Rectal smooth muscle tissue (tissue), 1 donor: ENCODE data around the gene MACO1.
A peak's percentile ranks its signal among the peaks of the same experiment; 100 is the strongest.
"Not testable (repeated sequence)": the region's sequence is repeated elsewhere in the genome, so short reads cannot be mapped to it uniquely, and the experiment has no call there.

Experiments
- H3K27ac ChIP-seq: one replicate; pipeline ENCODE4 v1.7.0; 2013; ENCODE audit warnings: low read depth, low read length, inconsistent platforms
- H3K27me3 ChIP-seq: one replicate; pipeline ENCODE4 v1.7.0; 2013; ENCODE audit warnings: low read length; ENCODE audit not compliant: control insufficient read depth, insufficient read depth
- H3K36me3 ChIP-seq: one replicate; pipeline ENCODE4 v1.7.0; 2013; ENCODE audit warnings: low read length; ENCODE audit not compliant: control insufficient read depth, insufficient read depth
- H3K4me1 ChIP-seq: one replicate; pipeline ENCODE4 v1.7.0; 2013; ENCODE audit warnings: low read length; ENCODE audit not compliant: control insufficient read depth, insufficient read depth
- H3K4me3 ChIP-seq: one replicate; pipeline ENCODE4 v1.7.0; 2013; ENCODE audit warnings: low read length
- H3K9ac ChIP-seq: one replicate; pipeline ENCODE4 v1.7.0; 2013; ENCODE audit warnings: low read length

The MACO1 gene, protein sequence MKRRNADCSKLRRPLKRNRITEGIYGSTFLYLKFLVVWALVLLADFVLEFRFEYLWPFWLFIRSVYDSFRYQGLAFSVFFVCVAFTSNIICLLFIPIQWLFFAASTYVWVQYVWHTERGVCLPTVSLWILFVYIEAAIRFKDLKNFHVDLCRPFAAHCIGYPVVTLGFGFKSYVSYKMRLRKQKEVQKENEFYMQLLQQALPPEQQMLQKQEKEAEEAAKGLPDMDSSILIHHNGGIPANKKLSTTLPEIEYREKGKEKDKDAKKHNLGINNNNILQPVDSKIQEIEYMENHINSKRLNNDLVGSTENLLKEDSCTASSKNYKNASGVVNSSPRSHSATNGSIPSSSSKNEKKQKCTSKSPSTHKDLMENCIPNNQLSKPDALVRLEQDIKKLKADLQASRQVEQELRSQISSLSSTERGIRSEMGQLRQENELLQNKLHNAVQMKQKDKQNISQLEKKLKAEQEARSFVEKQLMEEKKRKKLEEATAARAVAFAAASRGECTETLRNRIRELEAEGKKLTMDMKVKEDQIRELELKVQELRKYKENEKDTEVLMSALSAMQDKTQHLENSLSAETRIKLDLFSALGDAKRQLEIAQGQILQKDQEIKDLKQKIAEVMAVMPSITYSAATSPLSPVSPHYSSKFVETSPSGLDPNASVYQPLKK

DNA sequence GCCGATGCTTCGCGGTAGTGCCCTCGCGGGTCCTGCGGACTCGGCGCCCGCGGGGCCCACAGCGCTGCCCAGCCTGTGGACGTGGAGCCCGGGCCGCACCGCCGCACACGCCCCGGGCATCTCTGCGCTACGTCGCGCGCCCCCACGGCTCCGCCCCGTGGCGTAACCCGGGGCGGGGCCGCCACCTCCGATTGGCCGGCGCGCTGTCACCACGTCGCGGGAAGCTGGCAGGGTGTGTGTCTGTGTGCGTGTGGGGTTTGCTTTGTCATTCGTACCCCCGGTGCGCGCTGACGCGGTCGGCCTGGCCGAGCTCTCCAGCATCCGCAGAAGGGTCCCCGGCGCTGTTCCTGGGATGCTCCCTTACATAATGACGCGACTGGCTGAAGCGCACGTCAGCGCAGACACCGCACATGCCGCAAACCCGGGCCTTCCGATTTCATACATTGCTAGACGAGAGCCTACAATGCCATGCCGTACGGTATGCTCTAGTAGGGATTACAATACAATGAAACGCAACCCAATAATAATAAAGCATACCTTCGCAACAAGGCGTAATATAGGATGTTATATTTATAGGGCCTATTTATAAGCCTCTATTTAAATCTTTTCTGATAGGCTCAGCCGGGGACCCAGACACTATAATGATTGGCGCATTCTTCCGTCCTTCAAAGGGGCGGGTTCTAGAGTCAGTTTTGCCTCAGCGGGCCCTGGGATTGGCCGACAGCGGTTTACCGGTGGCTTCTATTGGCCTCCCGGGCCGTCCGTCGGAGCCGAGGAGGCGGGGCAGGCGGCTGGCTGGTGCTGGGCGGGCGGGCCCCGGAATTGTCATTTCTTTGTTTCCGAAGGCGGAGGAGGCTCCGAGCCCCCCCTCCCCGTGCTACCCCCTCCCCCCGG is at the start of gene MACO1:
TSS of gene MACO1 (plus strand) at position 825 of the 894 bp plus-strand sequence. CDS start 202 bp downstream, outside the sequence.
- Histone ChIP-seq H3K4me1 (peaks cover 4% of the 10 kb centered on the region), H3K27ac (peak within 1 kb of the TSS; percentile 82), H3K27me3 (no peaks in the 10 kb centered on the region), H3K4me3 (peak within 1 kb of the TSS; percentile 91), H3K36me3 (no peaks in the 10 kb centered on the region), H3K9ac (peak within 1 kb of the TSS; percentile 70)

GRCh38 chr1:25382543-25382942 is 48.2 kb upstream of the MACO1 start:
- not testable (repeated sequence) for H3K4me1 ChIP-seq, H3K36me3 ChIP-seq, H3K27me3 ChIP-seq, H3K27ac ChIP-seq, H3K9ac ChIP-seq, H3K4me3 ChIP-seq

DNA sequence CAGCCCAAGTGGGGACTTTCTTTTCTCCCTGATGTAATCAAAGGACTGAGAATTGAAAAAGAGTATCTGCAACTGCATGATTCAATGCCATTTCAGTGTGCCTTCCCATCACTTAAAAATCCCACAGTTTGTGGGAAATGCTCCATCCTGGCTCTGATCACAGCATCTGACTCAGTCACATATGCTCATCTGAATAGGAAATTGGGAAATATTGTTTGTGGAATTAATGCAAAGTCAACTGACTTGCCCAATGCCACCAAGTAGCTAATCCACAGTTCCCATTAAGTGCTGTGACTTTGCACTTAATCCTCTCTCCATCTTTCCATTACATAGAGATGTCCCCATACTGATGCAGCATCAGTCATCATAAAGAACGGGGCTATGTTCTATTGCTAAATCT is 47.6 kb upstream of the MACO1 start:
- not testable (repeated sequence) for H3K4me1 ChIP-seq, H3K9ac ChIP-seq, H3K36me3 ChIP-seq, H3K27ac ChIP-seq, H3K4me3 ChIP-seq, H3K27me3 ChIP-seq

- H3K36me3 ChIP-seq, H3K4me3 ChIP-seq, H3K27me3 ChIP-seq, H3K4me1 ChIP-seq, H3K27ac ChIP-seq, H3K9ac ChIP-seq: not testable (repeated sequence)
Measured at GRCh38 chr1:25383875-25384274, 46.8 kb upstream of the MACO1 start.

- H3K36me3 ChIP-seq, H3K27ac ChIP-seq, H3K4me1 ChIP-seq, H3K27me3 ChIP-seq, H3K9ac ChIP-seq, H3K4me3 ChIP-seq: not testable (repeated sequence)
Measured at GRCh38 chr1:25387096-25387495, 43.6 kb upstream of the MACO1 start.

DNA sequence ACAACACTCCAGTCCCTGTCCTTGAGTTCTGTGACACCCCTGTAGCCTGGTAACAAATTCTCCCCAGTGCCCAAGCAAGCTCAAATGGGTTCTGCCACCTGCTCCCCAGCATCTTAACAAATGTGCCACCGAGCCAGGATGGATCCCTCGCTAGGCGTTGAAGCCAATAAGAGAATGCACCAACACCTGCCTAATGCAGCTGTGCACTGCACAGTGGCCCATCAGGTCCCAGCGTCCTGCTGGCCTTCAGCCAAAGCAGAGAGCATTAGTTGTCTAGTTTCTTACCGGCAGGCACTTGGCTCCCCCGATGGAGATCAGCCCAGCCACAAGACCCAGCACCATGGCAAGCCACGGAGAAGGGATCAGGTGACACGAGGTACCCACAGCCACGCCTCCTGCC is 42.0 kb upstream of the MACO1 start:
- H3K4me3 ChIP-seq, H3K9ac ChIP-seq, H3K36me3 ChIP-seq, H3K27me3 ChIP-seq, H3K4me1 ChIP-seq, H3K27ac ChIP-seq: not testable (repeated sequence)

DNA sequence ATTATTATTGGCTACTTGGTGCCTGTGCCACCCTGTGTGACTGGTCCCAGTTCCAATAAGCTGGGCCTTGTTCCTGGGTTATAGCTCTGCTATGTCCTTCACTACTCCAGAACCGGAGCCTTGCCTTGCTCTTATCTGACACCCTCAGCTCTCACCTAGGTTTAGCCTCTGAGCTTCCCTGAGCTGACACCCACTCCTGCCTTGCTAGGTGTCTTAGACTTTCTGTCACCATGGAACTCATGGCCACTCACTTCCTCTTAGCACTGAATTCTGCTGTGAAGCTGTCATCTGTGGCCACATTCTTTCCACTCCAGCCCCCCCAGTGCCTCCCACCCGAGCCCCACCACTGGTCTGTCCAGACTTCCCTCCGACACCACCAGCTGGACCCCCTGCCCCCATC is 41.0 kb upstream of the MACO1 start:
- not testable (repeated sequence) for H3K4me3 ChIP-seq, H3K27ac ChIP-seq, H3K27me3 ChIP-seq, H3K4me1 ChIP-seq, H3K36me3 ChIP-seq, H3K9ac ChIP-seq

- H3K4me1 ChIP-seq: no peaks in the 10 kb centered on the region
- H3K27ac ChIP-seq: no peak overlapping the region
- no peak overlapping the region for H3K9ac ChIP-seq
- H3K4me3 ChIP-seq: no peak overlapping the region
- no peaks in the 10 kb centered on the region for H3K36me3 ChIP-seq
- H3K27me3 ChIP-seq: no peaks in the 10 kb centered on the region
Measured at GRCh38 chr1:25392841-25393240, 37.9 kb upstream of the MACO1 start.

GRCh38 chr1:25397549-25397948 is 33.1 kb upstream of the MACO1 start:
- H3K27me3 ChIP-seq, H3K4me3 ChIP-seq, H3K36me3 ChIP-seq, H3K9ac ChIP-seq, H3K4me1 ChIP-seq, H3K27ac ChIP-seq: not testable (repeated sequence)

DNA sequence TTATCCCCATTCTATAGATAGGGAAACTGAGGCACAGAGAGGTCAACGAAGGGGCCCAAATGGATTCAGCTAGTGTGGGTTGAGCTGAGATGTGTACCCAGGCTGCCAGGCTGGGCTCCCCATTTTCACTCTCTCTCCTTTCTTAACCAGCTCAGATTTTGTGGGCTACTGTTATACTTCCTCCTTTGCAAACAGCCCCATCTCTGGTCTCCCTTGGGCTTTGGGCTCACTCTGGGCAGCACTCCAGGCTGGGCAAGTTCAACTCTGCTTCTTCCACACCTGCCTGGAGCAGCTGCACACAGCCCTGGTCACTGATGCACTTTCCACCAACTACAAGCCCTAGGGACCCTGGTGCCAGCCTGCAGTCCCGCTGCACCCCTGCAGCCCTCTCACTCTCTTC is 32.6 kb upstream of the MACO1 start:
- H3K4me3 ChIP-seq, H3K4me1 ChIP-seq, H3K27ac ChIP-seq, H3K36me3 ChIP-seq, H3K9ac ChIP-seq, H3K27me3 ChIP-seq: not testable (repeated sequence)

DNA sequence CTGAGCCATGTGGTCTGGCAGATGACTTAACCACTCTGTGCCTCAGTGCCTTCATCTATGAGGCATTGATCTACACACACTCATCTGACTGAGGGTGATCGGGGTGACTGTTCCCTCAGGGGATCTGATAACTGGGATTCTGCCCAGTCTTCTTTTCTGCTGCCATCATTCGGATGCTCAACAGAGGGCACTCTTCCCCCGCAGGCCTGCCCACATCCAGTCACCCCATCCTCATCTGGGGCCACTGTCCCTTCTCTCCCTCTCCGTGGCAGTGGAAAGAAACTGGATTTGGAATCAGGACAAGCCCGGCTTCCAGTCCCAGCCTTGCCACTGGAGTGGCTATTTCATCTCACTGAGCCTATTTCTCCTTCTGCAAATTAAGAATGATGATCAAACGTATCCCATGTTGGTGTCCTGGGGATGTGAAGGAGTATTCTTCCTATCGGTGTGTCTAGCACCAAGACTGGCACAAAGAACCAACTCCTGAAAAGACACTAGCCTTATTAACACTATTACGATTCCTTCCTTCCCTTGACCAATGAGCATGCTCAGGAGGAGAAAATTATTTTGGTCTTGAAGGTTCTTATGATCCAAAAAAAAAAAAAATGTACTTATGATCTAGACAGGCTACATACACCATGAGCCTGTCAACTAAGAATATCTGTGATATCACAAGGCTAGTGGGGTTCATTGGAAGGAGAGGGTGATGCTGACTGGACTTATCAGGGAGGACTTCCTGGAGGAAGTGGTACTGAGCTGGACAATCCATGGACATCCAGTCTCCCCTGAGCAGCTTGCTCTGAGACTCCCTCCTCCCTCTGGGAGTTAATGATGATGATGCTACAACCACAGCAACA is 27.5 kb upstream of the MACO1 start:
- not testable (repeated sequence) for H3K9ac ChIP-seq

More for the DNA sequence above, 27.5 kb upstream of the MACO1 start:
- H3K27me3 ChIP-seq, H3K4me1 ChIP-seq, H3K36me3 ChIP-seq, H3K27ac ChIP-seq, H3K4me3 ChIP-seq: not testable (repeated sequence)
